K562 (cell line): Measurements from ENCODE around the gene HMGCL. TPM values are rescaled to one million over a fixed set of nuclear protein-coding genes. Genes with fewer than 3 reads are reported as not detected.

Experiments used
- ARID3A ChIP-seq: IDR thresholded peaks from 2 replicates; pipeline ENCODE4 v1.6.1; 2012; ENCODE audit warnings: low read depth, low read length, improper control_type of control experiment, borderline replicate concordance
- BRD4 ChIP-seq: fragments of 200-600 bp; sonication (generic); IDR thresholded peaks from 2 replicates; pipeline ENCODE4 v1.6.1; 2017; ENCODE audit warnings: inconsistent platforms
- CBX8 ChIP-seq: fragments of 200-600 bp; sonication (generic); IDR thresholded peaks from 2 replicates; pipeline ENCODE4 v1.6.1; 2012; ENCODE audit warnings: borderline replicate concordance, mixed run types, low read depth, mild to moderate bottlenecking, moderate library complexity, mixed read lengths, low read length, control low read depth, inconsistent platforms; ENCODE audit not compliant: poor library complexity, severe bottlenecking; ENCODE audit errors: extremely low read depth
- EP400 ChIP-seq: fragments of 450-650 bp; IDR thresholded peaks from 2 replicates; pipeline ENCODE4 v1.6.1; 2017; ENCODE audit warnings: antibody characterized with exemption, mild to moderate bottlenecking, moderate library complexity
- ESRRA ChIP-seq: fragments of 450-650 bp; IDR thresholded peaks from 2 replicates; pipeline ENCODE4 v1.6.1; 2014; ENCODE audit warnings: low read depth, mild to moderate bottlenecking, moderate library complexity, borderline replicate concordance
- HDAC6 ChIP-seq: IDR thresholded peaks from 2 replicates; pipeline ENCODE4 v1.6.1; 2012; ENCODE audit warnings: low read depth, mild to moderate bottlenecking, control low read depth, inconsistent platforms, low read length, moderate library complexity
- KDM4B ChIP-seq, 2 experiments: fragments of 450-650 bp in 1 of 2; sonication (generic) in 1 of 2; IDR thresholded peaks; 2 replicates each; pipeline ENCODE4 v1.6.1; 2016 to 2017; ENCODE audit warnings: borderline replicate concordance in 2 of 2, antibody characterized with exemption in 1 of 2, low read depth in 1 of 2, mild to moderate bottlenecking in 1 of 2
- MCM5 ChIP-seq: fragments of 450-650 bp; IDR thresholded peaks from 2 replicates; pipeline ENCODE4 v1.6.1; 2016; ENCODE audit warnings: low read depth
- MTA3 ChIP-seq: fragments of 450-650 bp; formaldehyde crosslinking; IDR thresholded peaks from 2 replicates; pipeline ENCODE4 v1.6.1; 2017; ENCODE audit warnings: mild to moderate bottlenecking, borderline replicate concordance
- PCBP2 ChIP-seq: fragments of 200-400 bp; formaldehyde crosslinking; IDR thresholded peaks from 2 replicates; pipeline ENCODE4 v1.6.1; 2018; ENCODE audit warnings: low read length, low read depth, mild to moderate bottlenecking, moderate library complexity; ENCODE audit not compliant: poor library complexity, severe bottlenecking
- PHF21A ChIP-seq: fragments of 450-650 bp; IDR thresholded peaks from 2 replicates; pipeline ENCODE4 v1.6.1; 2017; ENCODE audit warnings: low read depth, borderline replicate concordance
- PML ChIP-seq: IDR thresholded peaks from 2 replicates; pipeline ENCODE4 v1.6.1; 2012; ENCODE audit warnings: low read length, inconsistent platforms
- PYGO2 ChIP-seq: fragments of 450-650 bp; IDR thresholded peaks from 2 replicates; pipeline ENCODE4 v1.6.1; 2016; ENCODE audit warnings: mild to moderate bottlenecking, missing genetic modification characterization, moderate library complexity, missing compliant biosample characterization
- RFX7 ChIP-seq: fragments of 250-450 bp; sonication (Bioruptor Pico); IDR thresholded peaks from 2 replicates; pipeline ENCODE4 v1.5.1; 2021; ENCODE audit warnings: mild to moderate bottlenecking
- TCFL5 ChIP-seq: fragments of 250-450 bp; sonication (Bioruptor Pico); conservative IDR thresholded peaks from 2 replicates; pipeline ENCODE4 v1.6.1; 2021; ENCODE audit warnings: mild to moderate bottlenecking, moderate library complexity, matching md5 sums
- ZNF224 ChIP-seq: sonication (generic); formaldehyde crosslinking; IDR thresholded peaks from 2 replicates; pipeline ENCODE4 v1.8.0; 2022; ENCODE audit warnings: mild to moderate bottlenecking, missing genetic modification reagents
- ZNF436 ChIP-seq: fragments of 250-450, 450-650 bp; sonication (Bioruptor Pico); formaldehyde crosslinking; IDR thresholded peaks from 2 replicates; pipeline ENCODE4 v1.7.0; 2020; ENCODE audit warnings: mild to moderate bottlenecking
- ZNF584 ChIP-seq: fragments of 200-800 bp; sonication (Bioruptor generic); IDR thresholded peaks from 2 replicates; pipeline ENCODE4 v1.6.1; 2016; ENCODE audit warnings: low read depth, mild to moderate bottlenecking, missing genetic modification characterization, missing compliant biosample characterization
- ZZZ3 ChIP-seq: fragments of 450-650 bp; IDR thresholded peaks from 2 replicates; pipeline ENCODE4 v1.6.1; 2016; ENCODE audit warnings: antibody characterized with exemption, mild to moderate bottlenecking, moderate library complexity
- polyA plus RNA-seq, 8 experiments: library from polyadenylated mRNA; depleted of rRNA in 4 of 8; stranded (reverse) in 5 of 8; unstranded in 3 of 8; fragments of >200 nt; fragmentation: Nextera tagmentation in 2 of 8; fragmentation: Illumina TruSeq in 1 of 8; extraction: Ambion mirVana in 2 of 8; extraction: Trizol in 1 of 8; gene quantifications; 2 replicates each; pipeline versions ENCODE4 v1.2.1 to v1.2.3, GENCODE V29; 2011 to 2014; ENCODE audit warnings: inconsistent platforms in 1 of 8, missing spikeins in 1 of 8
- total RNA-seq, 7 experiments: library from RNA; depleted of rRNA in 6 of 7; stranded (reverse); fragments of >200 nt in 6 of 7; fragmentation: Illumina TruSeq in 2 of 7; extraction: Trizol in 2 of 7; gene quantifications; 2 replicates each; pipeline versions ENCODE4 v1.2.1 to v1.2.3, GENCODE V29; 2011 to 2021; ENCODE audit warnings: low replicate concordance in 1 of 7

HMGCL gene
- total and polyA plus RNA-seq, 9 of the 15 experiments (the other 6 are each of a cell fraction or from before 2014, with no cell fraction given), result 18.0 to 82.2 (median 24.2) TPM

- peak in 1 of 2 experiments; percentile 78; a peak in 1 of 4 replicates for TF ChIP-seq KDM4B (IDR thresholded peaks at IDR 0.05; ENCODE audit: borderline replicate concordance in 2 of 2, low read depth in 1 of 2)
- TF ChIP-seq MCM5, result no peak
- TF ChIP-seq ZZZ3, result no peak
- TF ChIP-seq PYGO2 (tag), result no peak
- TF ChIP-seq HDAC6, result 0 out of 2 replicates have a peak, but pooled peaks have one; percentile 37
- TF ChIP-seq ZNF224 (CRISPR knock-in tag), result no peak
- TF ChIP-seq PML, result peak; percentile 81; the same call in 1 of the 2 replicates
- 0 out of 2 replicates have a peak, but pooled peaks have one; percentile 16 for TF ChIP-seq PHF21A
- TF ChIP-seq TCFL5, result no peak
- no peak for TF ChIP-seq ARID3A
- TF ChIP-seq PCBP2, result no peak
- peak; percentile 83 for TF ChIP-seq MTA3
- no peak for TF ChIP-seq ESRRA
- peak; percentile 70; the same call in 1 of the 2 replicates for TF ChIP-seq BRD4
- TF ChIP-seq ZNF436 (CRISPR knock-in tag), result no peak
- TF ChIP-seq CBX8, result no peak
- peak; percentile 76; the same call in 1 of the 2 replicates for TF ChIP-seq EP400
- TF ChIP-seq RFX7 (CRISPR knock-in tag), result no peak
- TF ChIP-seq ZNF584 (CRISPR knock-in tag), result no peak
Measured at GRCh38 chr1:23825076-23825761, at the start of gene HMGCL (continued).
